Glutamatergic neuron (in vitro differentiated cells): ENCODE results near the gene WDFY4. TPM values are rescaled to one million over a fixed set of nuclear protein-coding genes. Genes with fewer than 3 reads are reported as not detected.

Experiments
- DNase-seq: peaks from one replicate; pipeline ENCODE4 v3.0.0; 2022
- H3K27ac Mint-ChIP-seq: one replicate; pipeline ENCODE4 v1.8.0; 2020; ENCODE audit warnings: mild to moderate bottlenecking, mixed read lengths, inconsistent platforms; ENCODE audit not compliant: unreplicated experiment
- H3K27me3 Mint-ChIP-seq: one replicate; pipeline ENCODE4 v1.8.0; 2020; ENCODE audit warnings: mild to moderate bottlenecking, moderate library complexity, mixed read lengths, inconsistent platforms; ENCODE audit not compliant: unreplicated experiment
- H3K36me3 Mint-ChIP-seq: one replicate; pipeline ENCODE4 v1.8.0; 2020; ENCODE audit warnings: mild to moderate bottlenecking, mixed read lengths, inconsistent platforms; ENCODE audit not compliant: unreplicated experiment
- H3K4me1 Mint-ChIP-seq: one replicate; pipeline ENCODE4 v1.8.0; 2020; ENCODE audit warnings: mild to moderate bottlenecking, low read depth, mixed read lengths, inconsistent platforms; ENCODE audit not compliant: unreplicated experiment
- H3K4me3 Mint-ChIP-seq: one replicate; pipeline ENCODE4 v1.8.0; 2020; ENCODE audit warnings: mild to moderate bottlenecking, mixed read lengths, inconsistent platforms; ENCODE audit not compliant: unreplicated experiment
- H3K9me3 Mint-ChIP-seq: one replicate; pipeline ENCODE4 v1.8.0; 2020; ENCODE audit warnings: mild to moderate bottlenecking, moderate library complexity, mixed read lengths, inconsistent platforms; ENCODE audit not compliant: unreplicated experiment
- total RNA-seq: library from RNA; stranded (reverse); fragmentation: NEBNext Ultra II Directional; extraction: Animal tissue kit (Norgen Biotek cat#: 25700); gene quantifications from one replicate; pipeline ENCODE4 v1.2.1, GENCODE V29; 2021; ENCODE audit not compliant: unreplicated experiment
- TF ChIP-seq, protein P1 (sequence below): fragments of 200-600 bp; sonication (generic); IDR thresholded peaks from one replicate; pipeline ENCODE4 v1.5.0; 2021; ENCODE audit not compliant: partially characterized antibody, unreplicated experiment

The WDFY4 gene
- total RNA-seq, 1 donor from 2014 or later: not detected

DNA sequence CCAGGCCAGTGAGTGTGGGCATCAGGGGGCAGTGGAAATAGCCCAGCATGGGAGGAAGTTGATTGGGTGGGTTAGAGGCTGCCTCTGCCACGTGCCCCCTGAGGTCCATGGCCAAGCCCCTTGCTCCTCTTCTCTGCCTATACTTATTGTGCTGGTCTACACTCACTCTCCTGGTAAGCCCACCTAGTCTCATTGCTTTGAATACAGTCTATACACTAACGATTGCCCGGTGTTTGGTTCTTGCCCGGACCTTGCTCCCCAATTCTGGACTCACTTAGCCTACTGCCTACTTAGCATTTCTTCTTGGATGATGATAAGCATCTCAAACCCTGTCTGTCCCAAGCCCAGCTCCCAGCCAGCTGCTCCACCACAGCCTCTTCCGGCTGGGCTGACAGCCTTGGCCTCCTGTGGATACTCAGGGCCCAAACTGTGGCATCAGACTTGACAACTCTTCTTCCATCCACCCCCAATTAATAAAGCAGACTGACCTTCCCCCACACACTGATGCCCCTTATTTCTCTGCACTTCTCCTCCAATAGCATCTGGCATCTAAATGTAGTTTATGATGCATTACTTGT, 244.8 kb downstream of the WDFY4 start:
- Mint-ChIP-seq H3K9me3 (no peaks in the 10 kb centered on the region), H3K4me3 (no peak overlapping the region), H3K4me1 (peaks cover 9% of the 10 kb centered on the region), H3K27ac (no peak overlapping the region), H3K36me3 (peaks cover 5% of the 10 kb centered on the region), H3K27me3 (peaks cover 4% of the 10 kb centered on the region)
- DNase-seq: no peak
- TF ChIP-seq, protein P1, sequence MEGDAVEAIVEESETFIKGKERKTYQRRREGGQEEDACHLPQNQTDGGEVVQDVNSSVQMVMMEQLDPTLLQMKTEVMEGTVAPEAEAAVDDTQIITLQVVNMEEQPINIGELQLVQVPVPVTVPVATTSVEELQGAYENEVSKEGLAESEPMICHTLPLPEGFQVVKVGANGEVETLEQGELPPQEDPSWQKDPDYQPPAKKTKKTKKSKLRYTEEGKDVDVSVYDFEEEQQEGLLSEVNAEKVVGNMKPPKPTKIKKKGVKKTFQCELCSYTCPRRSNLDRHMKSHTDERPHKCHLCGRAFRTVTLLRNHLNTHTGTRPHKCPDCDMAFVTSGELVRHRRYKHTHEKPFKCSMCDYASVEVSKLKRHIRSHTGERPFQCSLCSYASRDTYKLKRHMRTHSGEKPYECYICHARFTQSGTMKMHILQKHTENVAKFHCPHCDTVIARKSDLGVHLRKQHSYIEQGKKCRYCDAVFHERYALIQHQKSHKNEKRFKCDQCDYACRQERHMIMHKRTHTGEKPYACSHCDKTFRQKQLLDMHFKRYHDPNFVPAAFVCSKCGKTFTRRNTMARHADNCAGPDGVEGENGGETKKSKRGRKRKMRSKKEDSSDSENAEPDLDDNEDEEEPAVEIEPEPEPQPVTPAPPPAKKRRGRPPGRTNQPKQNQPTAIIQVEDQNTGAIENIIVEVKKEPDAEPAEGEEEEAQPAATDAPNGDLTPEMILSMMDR: no peak

DNA sequence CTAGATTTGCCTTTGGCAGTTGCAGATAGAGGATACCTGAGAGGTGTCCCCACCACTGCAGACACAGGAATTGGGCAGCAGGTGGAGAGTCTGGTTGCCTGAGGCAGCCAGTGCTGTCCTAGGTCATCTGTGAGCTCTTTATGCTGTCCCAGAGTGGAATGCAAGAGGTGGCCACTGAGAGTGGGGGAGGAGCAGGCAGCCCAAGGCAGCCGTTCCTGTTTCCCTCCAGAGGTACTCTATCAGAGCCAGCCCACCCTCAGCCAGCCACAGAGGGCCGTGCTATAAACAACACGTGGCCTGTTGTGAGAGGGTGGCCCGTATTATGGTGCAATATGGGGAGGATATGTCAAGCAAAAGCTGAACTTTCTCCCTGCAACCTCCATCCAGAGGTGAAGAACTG, 246.5 kb downstream of the WDFY4 start:
- DNase-seq: no peak
- Mint-ChIP-seq H3K9me3 (no peaks in the 10 kb centered on the region), H3K27ac (no peak overlapping the region), H3K4me1 (peaks cover 11% of the 10 kb centered on the region), H3K36me3 (peaks cover 5% of the 10 kb centered on the region), H3K4me3 (no peak overlapping the region), H3K27me3 (peaks cover 4% of the 10 kb centered on the region)
- TF ChIP-seq, protein P1: no peak

DNA sequence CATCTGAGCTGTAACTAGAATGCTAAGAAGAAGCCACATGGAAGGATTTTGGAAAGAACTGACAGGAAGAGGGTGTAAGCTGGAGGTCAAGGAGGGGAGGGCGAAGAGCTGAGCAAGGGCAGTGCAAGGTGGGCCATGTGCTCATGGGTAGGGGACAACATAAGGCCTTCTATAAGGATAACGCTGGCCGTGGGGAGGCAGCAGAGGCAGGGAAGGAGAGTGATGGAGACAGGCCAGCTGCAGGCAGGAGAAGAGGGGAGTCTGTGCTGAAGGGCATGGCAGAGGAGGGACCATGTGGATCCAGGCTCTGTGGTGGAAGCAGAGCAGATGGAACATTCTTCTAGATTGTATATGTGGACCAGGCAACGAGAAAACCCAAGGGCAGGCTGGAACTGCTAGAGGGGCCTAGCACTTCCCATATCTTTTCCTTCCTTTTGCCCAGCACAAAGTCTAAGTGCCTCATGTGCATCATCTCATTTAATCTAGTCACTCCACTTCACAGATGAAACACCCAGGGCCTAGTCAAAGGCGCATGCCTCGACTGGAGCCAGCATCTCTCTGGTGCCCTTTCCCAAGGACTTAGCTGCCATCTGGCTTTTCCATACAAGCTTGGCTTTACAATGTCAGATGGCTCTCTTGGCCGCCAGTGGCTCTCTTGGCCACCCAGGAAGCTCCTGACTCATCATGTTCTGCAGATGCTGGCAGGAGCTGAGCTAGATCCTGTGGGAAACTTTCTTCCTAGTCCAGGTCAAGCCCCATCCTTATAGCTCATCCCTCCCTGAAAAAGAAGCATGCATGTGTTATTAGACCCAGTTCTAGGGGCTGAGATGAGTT, 248.4 kb downstream of the WDFY4 start:
- peaks cover 7% of the 10 kb centered on the region for H3K4me1 Mint-ChIP-seq
- H3K27ac Mint-ChIP-seq: no peak overlapping the region
- DNase-seq: no peak
- H3K4me3 Mint-ChIP-seq: no peak overlapping the region
- H3K36me3 Mint-ChIP-seq: peaks cover 5% of the 10 kb centered on the region
- TF ChIP-seq, protein P1: no peak
- peaks cover 6% of the 10 kb centered on the region for H3K27me3 Mint-ChIP-seq
- no peaks in the 10 kb centered on the region for H3K9me3 Mint-ChIP-seq

DNA sequence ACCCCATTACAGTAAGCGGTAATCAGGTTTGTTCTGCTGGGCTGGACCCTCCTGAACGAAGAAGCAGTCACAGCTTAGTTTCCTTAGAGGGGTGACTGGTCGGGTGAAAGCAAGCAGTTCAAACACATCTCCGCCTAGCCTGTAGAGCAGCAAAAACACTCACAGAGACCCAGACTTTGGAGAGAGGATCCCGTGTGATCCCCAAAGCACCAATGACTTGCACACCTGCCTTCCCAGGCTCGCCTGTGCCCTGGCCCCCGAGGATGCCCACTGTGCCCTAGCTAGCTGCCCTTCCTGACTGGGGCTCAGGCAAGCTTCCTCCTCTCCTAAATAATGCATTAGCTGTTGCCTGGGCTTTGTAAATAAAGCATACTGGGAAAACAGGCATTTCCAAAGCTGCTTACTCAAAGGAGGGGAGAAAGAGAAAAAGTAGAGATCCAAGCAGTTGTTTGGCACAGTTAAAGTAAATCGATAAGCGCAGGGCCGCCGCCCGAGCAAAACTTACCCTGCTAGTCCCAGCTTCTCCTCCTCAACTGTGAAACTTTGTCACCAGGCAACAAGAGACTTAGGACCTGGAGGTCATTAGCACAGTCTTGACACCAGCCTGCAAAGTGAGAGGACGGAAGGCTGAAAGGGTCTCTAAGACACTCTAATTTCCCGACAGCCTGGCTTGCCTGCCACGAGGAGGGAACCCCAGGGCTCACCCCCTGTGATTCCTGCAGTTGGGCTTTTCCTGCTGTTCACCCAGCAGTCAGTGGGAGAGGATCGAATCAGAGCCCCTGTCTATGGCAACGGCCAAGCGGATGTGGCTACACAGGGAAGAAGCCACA, 250.2 kb downstream of the WDFY4 start:
- no peak overlapping the region for H3K4me3 Mint-ChIP-seq
- no peak for DNase-seq
- peaks cover 5% of the 10 kb centered on the region for H3K27me3 Mint-ChIP-seq
- TF ChIP-seq, protein P1: no peak
- H3K27ac Mint-ChIP-seq: no peak overlapping the region
- H3K36me3 Mint-ChIP-seq: no peaks in the 10 kb centered on the region
- no peaks in the 10 kb centered on the region for H3K9me3 Mint-ChIP-seq
- H3K4me1 Mint-ChIP-seq: peaks cover 7% of the 10 kb centered on the region
